WERI-Rb-1 (cell line): ENCODE results near the gene GLIS1.
"Not testable (repeated sequence)": the region's sequence is repeated elsewhere in the genome, so short reads cannot be mapped to it uniquely, and the experiment has no call there.

Experiments
- DNase-seq: peaks from one replicate; pipeline ENCODE4 v3.0.0-alpha.2; 2020
- H3K27ac ChIP-seq: fragments of 250-450 bp; sonication (Bioruptor Pico); 2 replicates; pipeline ENCODE4 v1.5.1; 2020; ENCODE audit warnings: mild to moderate bottlenecking, moderate library complexity
- H3K27me3 ChIP-seq: fragments of 250-450 bp; sonication (Bioruptor Pico); 2 replicates; pipeline ENCODE4 v1.5.1; 2021; ENCODE audit warnings: mild to moderate bottlenecking, low read depth, moderate library complexity; ENCODE audit not compliant: insufficient read depth, severe bottlenecking
- H3K36me3 ChIP-seq: fragments of 250-450 bp; sonication (Bioruptor Pico); 2 replicates; pipeline ENCODE4 v1.5.1; 2020; ENCODE audit warnings: mild to moderate bottlenecking, moderate library complexity
- H3K4me3 ChIP-seq: 2 replicates; pipeline ENCODE4 v1.5.1; 2011; ENCODE audit warnings: low read depth, mild to moderate bottlenecking, control low read depth, low read length
- H3K9me3 ChIP-seq: fragments of 250-450 bp; sonication (Bioruptor Pico); 2 replicates; pipeline ENCODE4 v1.5.1; 2021; ENCODE audit warnings: mild to moderate bottlenecking, moderate library complexity; ENCODE audit not compliant: severe bottlenecking
- TF ChIP-seq, protein P1 (sequence below): IDR thresholded peaks from 2 replicates; pipeline ENCODE4 v1.5.1; 2011; ENCODE audit warnings: low read depth, mild to moderate bottlenecking, control low read depth, inconsistent platforms, low read length

The GLIS1 gene

DNA sequence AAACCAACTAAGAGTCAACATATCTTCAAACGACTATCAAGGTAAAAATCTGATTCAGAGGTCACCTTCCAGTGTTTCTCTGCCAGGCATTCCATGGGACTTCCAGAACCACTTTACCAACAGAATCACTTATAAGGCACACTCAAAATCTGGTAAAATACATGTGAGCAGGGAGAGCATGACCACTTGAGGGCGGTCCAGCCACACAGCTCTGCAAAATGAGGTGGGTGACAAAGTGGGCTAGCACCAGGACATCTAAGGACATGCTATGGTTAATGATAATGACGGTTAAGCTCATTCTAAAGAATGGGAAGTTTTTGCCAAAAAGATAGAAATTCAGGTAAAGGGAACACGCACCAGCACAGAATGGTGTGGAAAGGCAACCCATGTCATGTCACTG lies 24.5 kb upstream of the GLIS1 start:
- H3K27ac ChIP-seq: no peak overlapping the region
- H3K27me3 ChIP-seq: no peaks in the 10 kb centered on the region
- no peak overlapping the region for H3K4me3 ChIP-seq
- DNase-seq: no peak
- TF ChIP-seq, protein P1, sequence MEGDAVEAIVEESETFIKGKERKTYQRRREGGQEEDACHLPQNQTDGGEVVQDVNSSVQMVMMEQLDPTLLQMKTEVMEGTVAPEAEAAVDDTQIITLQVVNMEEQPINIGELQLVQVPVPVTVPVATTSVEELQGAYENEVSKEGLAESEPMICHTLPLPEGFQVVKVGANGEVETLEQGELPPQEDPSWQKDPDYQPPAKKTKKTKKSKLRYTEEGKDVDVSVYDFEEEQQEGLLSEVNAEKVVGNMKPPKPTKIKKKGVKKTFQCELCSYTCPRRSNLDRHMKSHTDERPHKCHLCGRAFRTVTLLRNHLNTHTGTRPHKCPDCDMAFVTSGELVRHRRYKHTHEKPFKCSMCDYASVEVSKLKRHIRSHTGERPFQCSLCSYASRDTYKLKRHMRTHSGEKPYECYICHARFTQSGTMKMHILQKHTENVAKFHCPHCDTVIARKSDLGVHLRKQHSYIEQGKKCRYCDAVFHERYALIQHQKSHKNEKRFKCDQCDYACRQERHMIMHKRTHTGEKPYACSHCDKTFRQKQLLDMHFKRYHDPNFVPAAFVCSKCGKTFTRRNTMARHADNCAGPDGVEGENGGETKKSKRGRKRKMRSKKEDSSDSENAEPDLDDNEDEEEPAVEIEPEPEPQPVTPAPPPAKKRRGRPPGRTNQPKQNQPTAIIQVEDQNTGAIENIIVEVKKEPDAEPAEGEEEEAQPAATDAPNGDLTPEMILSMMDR: 0 out of 2 replicates have a peak, but pooled peaks have one; percentile 4
- no peaks in the 10 kb centered on the region for H3K9me3 ChIP-seq
- peaks cover 11% of the 10 kb centered on the region for H3K36me3 ChIP-seq

- H3K9me3 ChIP-seq, H3K36me3 ChIP-seq, H3K27ac ChIP-seq, DNase-seq, H3K27me3 ChIP-seq, H3K4me3 ChIP-seq: not testable (repeated sequence)
Observed at GRCh38 chr1:53760497-53760896, 21.5 kb upstream of the GLIS1 start.

DNA sequence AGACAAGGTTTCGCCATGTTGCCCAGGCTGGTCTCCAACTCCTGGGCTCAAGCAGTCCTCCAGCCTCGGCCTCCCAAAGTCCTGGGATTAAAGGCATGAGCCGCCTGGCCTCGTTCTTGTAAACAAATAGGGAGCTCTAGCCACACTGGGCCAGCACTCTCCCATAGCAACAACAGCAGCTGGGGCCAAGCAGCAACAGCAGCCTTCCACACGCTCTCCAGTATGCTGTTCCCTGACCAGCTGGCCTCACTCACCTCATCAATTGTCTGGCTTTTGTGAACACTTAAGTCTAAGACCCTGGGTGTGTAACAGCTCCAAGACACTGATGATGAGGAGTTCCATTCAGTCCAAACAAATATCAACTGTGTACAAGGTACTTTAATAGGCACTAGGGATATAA lies 16.9 kb upstream of the GLIS1 start:
- Histone ChIP-seq H3K36me3 (no peaks in the 10 kb centered on the region), H3K27me3 (no peaks in the 10 kb centered on the region), H3K9me3 (no peaks in the 10 kb centered on the region), H3K4me3 (no peak overlapping the region), H3K27ac (no peak overlapping the region)
- no peak for DNase-seq
- TF ChIP-seq, protein P1: no peak

GRCh38 chr1:53754484-53755312 lies 15.7 kb upstream of the GLIS1 start:
- no peak overlapping the region for H3K4me3 ChIP-seq
- H3K27me3 ChIP-seq: no peaks in the 10 kb centered on the region
- no peaks in the 10 kb centered on the region for H3K36me3 ChIP-seq
- TF ChIP-seq, protein P1: peak; percentile 67
- peak; percentile 43 for DNase-seq
- no peak overlapping the region for H3K27ac ChIP-seq
- no peaks in the 10 kb centered on the region for H3K9me3 ChIP-seq

- Histone ChIP-seq H3K27ac (no peak overlapping the region), H3K9me3 (no peaks in the 10 kb centered on the region), H3K4me3 (no peak overlapping the region), H3K27me3 (no peaks in the 10 kb centered on the region), H3K36me3 (no peaks in the 10 kb centered on the region)
- DNase-seq: no peak
- TF ChIP-seq, protein P1: no peak
Observed at GRCh38 chr1:53752281-53752680, 13.3 kb upstream of the GLIS1 start.

GRCh38 chr1:53747841-53748240 lies 8.9 kb upstream of the GLIS1 start:
- Histone ChIP-seq H3K4me3 (no peak overlapping the region), H3K36me3 (no peaks in the 10 kb centered on the region), H3K27me3 (no peaks in the 10 kb centered on the region), H3K27ac (no peak overlapping the region), H3K9me3 (no peaks in the 10 kb centered on the region)
- TF ChIP-seq, protein P1: no peak
- no peak for DNase-seq
